ENCODE data around the gene HSPA5.
A peak's percentile ranks its signal among the peaks of the same experiment; 100 is the strongest.

Gene HSPA5

DNA sequence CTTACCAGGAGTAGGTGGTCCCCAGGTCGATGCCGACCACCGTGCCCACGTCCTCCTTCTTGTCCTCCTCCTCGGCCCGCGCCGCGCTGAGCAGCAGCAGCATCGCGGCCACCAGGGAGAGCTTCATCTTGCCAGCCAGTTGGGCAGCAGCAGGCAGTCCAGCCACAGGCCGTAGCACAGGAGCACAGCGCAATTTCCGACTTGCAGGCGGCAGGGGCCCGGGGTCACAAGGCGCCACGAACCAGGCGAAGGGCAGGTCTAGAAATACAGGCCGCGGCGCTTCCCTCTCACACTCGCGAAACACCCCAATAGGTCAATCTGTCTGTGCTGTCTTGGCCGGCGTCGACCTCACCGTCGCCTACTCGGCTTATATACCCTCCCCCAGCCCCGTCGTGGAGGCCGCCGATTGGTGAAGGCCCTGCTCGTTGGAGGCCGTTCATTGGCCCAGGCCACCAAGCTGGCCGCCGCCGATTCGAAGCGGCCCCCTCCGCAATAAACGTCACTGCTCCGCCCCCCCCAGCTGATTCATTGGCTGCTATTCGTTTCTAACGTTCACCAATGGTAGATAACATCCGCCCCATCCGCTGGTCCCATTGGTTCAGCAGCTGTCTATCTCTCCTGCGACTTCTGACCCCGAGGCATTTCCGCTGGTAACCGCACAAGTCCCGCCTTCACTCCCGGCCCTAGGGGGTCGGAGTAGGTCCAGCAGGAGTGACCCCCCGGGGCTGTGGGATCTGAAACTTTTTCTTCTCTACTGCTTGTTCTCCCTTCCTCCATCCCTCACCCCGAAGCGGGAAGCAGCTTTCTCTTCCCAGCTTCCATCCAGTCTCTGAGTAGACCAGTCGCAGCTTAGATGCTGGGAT is at the start of gene HSPA5 (continued):
- TF ChIP-seq ZBTB17 (tag by site-specific recombination; IDR thresholded peaks at IDR 0.05) (peak; percentile 63), RBAK (tag by site-specific recombination; IDR thresholded peaks at IDR 0.05) (no peak), IKZF3 (tag by site-specific recombination; IDR thresholded peaks at IDR 0.05) (peak; percentile 90), HOXA7 (CRISPR knock-in tag; IDR thresholded peaks at IDR 0.05; ENCODE audit: borderline replicate concordance) (no peak), ZNF174 (tag by site-specific recombination; IDR thresholded peaks at IDR 0.05) (no peak), ZBTB1 (tag by site-specific recombination; IDR thresholded peaks at IDR 0.05) (no peak), ZNF549 (tag by site-specific recombination; IDR thresholded peaks at IDR 0.05) (no peak), GLIS1 (tag by site-specific recombination; IDR thresholded peaks at IDR 0.05) (peak; percentile 98), ZNF214 (tag by site-specific recombination; IDR thresholded peaks at IDR 0.05; ENCODE audit: borderline replicate concordance) (no peak), GLI4 (tag by site-specific recombination; IDR thresholded peaks at IDR 0.05) (no peak), OSR2 (tag by site-specific recombination; IDR thresholded peaks at IDR 0.05) (no peak), ZNF391 (tag by site-specific recombination; IDR thresholded peaks at IDR 0.05; ENCODE audit: borderline replicate concordance, low read depth) (no peak), TCF7L2 (IDR thresholded peaks at IDR 0.05; ENCODE audit: borderline replicate concordance, low read depth, low read length) (no peak), ZFP69B (tag by site-specific recombination; IDR thresholded peaks at IDR 0.05) (no peak), ZNF585B (tag by site-specific recombination; IDR thresholded peaks at IDR 0.05) (no peak), ZBTB7A (tag by site-specific recombination; IDR thresholded peaks at IDR 0.05; ENCODE audit: low read depth) (peak; percentile 58; the same call in 1 of the 2 replicates), ZNF837 (tag by site-specific recombination; IDR thresholded peaks at IDR 0.05) (no peak), KLF10 (tag by site-specific recombination; IDR thresholded peaks at IDR 0.05) (no peak; the same call in 1 of the 2 replicates), ZNF138 (tag by site-specific recombination; IDR thresholded peaks at IDR 0.05; ENCODE audit: borderline replicate concordance) (no peak), ZNF292 (tag by site-specific recombination; IDR thresholded peaks at IDR 0.05; ENCODE audit: borderline replicate concordance, low read depth) (no peak), ZEB2 (tag by site-specific recombination; IDR thresholded peaks at IDR 0.05) (no peak), REPIN1 (tag by site-specific recombination; IDR thresholded peaks at IDR 0.05; ENCODE audit: low read depth) (no peak), ZNF558 (tag by site-specific recombination; IDR thresholded peaks at IDR 0.05) (no peak), YY2 (tag by site-specific recombination; IDR thresholded peaks at IDR 0.05) (no peak), ZNF571 (tag by site-specific recombination; IDR thresholded peaks at IDR 0.05) (no peak), ZNF777 (tag by site-specific recombination; IDR thresholded peaks at IDR 0.05; ENCODE audit: borderline replicate concordance) (no peak), ZNF560 (tag by site-specific recombination; IDR thresholded peaks at IDR 0.05; ENCODE audit: borderline replicate concordance) (no peak), ZNF366 (tag by site-specific recombination; conservative IDR thresholded peaks at IDR 0.05) (no peak), ZNF555 (tag by site-specific recombination; conservative IDR thresholded peaks at IDR 0.05) (no peak)
- TF ChIP-seq, protein P1, sequence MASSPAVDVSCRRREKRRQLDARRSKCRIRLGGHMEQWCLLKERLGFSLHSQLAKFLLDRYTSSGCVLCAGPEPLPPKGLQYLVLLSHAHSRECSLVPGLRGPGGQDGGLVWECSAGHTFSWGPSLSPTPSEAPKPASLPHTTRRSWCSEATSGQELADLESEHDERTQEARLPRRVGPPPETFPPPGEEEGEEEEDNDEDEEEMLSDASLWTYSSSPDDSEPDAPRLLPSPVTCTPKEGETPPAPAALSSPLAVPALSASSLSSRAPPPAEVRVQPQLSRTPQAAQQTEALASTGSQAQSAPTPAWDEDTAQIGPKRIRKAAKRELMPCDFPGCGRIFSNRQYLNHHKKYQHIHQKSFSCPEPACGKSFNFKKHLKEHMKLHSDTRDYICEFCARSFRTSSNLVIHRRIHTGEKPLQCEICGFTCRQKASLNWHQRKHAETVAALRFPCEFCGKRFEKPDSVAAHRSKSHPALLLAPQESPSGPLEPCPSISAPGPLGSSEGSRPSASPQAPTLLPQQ (tag by site-specific recombination; IDR thresholded peaks at IDR 0.05), result 0 out of 2 replicates have a peak, but pooled peaks have one; percentile 21
- TF ChIP-seq, protein P2, sequence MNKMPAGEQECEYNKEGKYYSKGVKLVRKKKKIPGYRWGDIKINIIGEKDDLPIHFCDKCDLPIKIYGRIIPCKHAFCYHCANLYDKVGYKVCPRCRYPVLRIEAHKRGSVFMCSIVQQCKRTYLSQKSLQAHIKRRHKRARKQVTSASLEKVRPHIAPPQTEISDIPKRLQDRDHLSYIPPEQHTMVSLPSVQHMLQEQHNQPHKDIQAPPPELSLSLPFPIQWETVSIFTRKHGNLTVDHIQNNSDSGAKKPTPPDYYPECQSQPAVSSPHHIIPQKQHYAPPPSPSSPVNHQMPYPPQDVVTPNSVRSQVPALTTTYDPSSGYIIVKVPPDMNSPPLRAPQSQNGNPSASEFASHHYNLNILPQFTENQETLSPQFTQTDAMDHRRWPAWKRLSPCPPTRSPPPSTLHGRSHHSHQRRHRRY (tag by site-specific recombination; IDR thresholded peaks at IDR 0.05), result no peak
- TF ChIP-seq, protein P3, sequence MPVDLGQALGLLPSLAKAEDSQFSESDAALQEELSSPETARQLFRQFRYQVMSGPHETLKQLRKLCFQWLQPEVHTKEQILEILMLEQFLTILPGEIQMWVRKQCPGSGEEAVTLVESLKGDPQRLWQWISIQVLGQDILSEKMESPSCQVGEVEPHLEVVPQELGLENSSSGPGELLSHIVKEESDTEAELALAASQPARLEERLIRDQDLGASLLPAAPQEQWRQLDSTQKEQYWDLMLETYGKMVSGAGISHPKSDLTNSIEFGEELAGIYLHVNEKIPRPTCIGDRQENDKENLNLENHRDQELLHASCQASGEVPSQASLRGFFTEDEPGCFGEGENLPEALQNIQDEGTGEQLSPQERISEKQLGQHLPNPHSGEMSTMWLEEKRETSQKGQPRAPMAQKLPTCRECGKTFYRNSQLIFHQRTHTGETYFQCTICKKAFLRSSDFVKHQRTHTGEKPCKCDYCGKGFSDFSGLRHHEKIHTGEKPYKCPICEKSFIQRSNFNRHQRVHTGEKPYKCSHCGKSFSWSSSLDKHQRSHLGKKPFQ (tag by site-specific recombination; IDR thresholded peaks at IDR 0.05), result no peak
- TF ChIP-seq, protein P4, sequence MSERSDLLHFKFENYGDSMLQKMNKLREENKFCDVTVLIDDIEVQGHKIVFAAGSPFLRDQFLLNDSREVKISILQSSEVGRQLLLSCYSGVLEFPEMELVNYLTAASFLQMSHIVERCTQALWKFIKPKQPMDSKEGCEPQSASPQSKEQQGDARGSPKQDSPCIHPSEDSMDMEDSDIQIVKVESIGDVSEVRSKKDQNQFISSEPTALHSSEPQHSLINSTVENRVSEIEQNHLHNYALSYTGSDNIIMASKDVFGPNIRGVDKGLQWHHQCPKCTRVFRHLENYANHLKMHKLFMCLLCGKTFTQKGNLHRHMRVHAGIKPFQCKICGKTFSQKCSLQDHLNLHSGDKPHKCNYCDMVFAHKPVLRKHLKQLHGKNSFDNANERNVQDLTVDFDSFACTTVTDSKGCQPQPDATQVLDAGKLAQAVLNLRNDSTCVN (tag by site-specific recombination; optimal IDR thresholded peaks at IDR 0.05), result peak; percentile 41
- TF ChIP-seq, protein P5, sequence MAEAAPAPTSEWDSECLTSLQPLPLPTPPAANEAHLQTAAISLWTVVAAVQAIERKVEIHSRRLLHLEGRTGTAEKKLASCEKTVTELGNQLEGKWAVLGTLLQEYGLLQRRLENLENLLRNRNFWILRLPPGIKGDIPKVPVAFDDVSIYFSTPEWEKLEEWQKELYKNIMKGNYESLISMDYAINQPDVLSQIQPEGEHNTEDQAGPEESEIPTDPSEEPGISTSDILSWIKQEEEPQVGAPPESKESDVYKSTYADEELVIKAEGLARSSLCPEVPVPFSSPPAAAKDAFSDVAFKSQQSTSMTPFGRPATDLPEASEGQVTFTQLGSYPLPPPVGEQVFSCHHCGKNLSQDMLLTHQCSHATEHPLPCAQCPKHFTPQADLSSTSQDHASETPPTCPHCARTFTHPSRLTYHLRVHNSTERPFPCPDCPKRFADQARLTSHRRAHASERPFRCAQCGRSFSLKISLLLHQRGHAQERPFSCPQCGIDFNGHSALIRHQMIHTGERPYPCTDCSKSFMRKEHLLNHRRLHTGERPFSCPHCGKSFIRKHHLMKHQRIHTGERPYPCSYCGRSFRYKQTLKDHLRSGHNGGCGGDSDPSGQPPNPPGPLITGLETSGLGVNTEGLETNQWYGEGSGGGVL (tag by site-specific recombination; IDR thresholded peaks at IDR 0.05), result no peak

Data from HEK293 (cell line).